Left ventricle myocardium inferior (tissue), 1 donor: ENCODE results near the gene GSTCD. TPM values are rescaled to one million over a fixed set of nuclear protein-coding genes. Genes with fewer than 3 reads are reported as not detected.
"Not testable (repeated sequence)": the region's sequence is repeated elsewhere in the genome, so short reads cannot be mapped to it uniquely, and the experiment has no call there.

Experiments
- DNase-seq: peaks from one replicate; pipeline ENCODE4 v3.0.0-alpha.2; 2020
- H3K27ac ChIP-seq: fragments of 200-600 bp; replicated peaks from 2 replicates; pipeline ENCODE4 v1.8.0; 2021
- H3K27me3 ChIP-seq: fragments of 200-600 bp; 2 replicates; pipeline ENCODE4 v1.8.0; 2021; ENCODE audit warnings: low read depth
- H3K36me3 ChIP-seq: fragments of 200-600 bp; 2 replicates; pipeline ENCODE4 v1.8.0; 2021
- H3K4me1 ChIP-seq: fragments of 200-600 bp; 2 replicates; pipeline ENCODE4 v1.8.0; 2021
- H3K4me3 ChIP-seq: fragments of 200-600 bp; 2 replicates; pipeline ENCODE4 v1.8.0; 2021; ENCODE audit warnings: mild to moderate bottlenecking, moderate library complexity
- H3K9me3 ChIP-seq: fragments of 200-600 bp; replicated peaks from 2 replicates; pipeline ENCODE4 v1.8.0; 2021
- intact Hi-C: fragments of 100-400 bp; cut with micrococcal nuclease; formaldehyde crosslinking; loops from one replicate; pipeline ENCODE4 v1.11.0; 2022
- total RNA-seq: library from RNA; stranded (reverse); fragmentation: NEBNext Ultra II Directional; extraction: Animal tissue kit (Norgen Biotek cat#: 25700); gene quantifications from one replicate; pipeline ENCODE4 v1.2.1, GENCODE V29; 2021
- TF ChIP-seq, protein P1 (sequence below): fragments of 200-600 bp; IDR thresholded peaks from 2 replicates; pipeline ENCODE4 v1.8.0; 2021; ENCODE audit warnings: antibody characterized with exemption, mild to moderate bottlenecking, borderline replicate concordance
- donor health status: DM: no; HTN: yes; CAD: no; lungs with severe emphysema.

Gene GSTCD
- total RNA-seq, 1 donor from 2014 or later = 5.9 TPM

- no peaks in the 10 kb centered on the region for H3K9me3 ChIP-seq
- no peak overlapping the region for H3K27ac ChIP-seq
- peaks cover 50% of the 10 kb centered on the region for H3K36me3 ChIP-seq
Observed at GRCh38 chr4:105683038-105683437, 25.5 kb upstream of the GSTCD start.

DNA sequence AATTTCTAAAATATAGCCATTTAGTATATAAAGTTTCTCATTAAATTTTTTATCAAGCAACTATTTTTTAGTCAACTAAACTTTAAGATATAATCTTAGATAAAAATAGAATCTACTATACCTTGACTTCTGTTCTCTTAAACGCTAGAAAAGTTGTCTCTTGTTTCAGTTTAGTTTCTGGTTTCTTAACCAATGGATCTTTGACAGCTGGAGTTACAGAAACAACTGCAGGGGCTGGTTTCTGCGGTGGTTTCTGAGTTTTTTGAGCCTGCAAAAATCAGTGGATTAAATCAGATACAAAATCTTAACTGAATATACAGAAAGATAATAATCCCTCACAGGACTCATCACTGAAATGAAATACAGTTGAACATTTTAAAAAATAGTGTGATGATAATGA lies 22.0 kb upstream of the GSTCD start:
- Histone ChIP-seq H3K4me1 (no peaks in the 10 kb centered on the region), H3K27me3 (no peaks in the 10 kb centered on the region), H3K4me3 (no peak overlapping the region), H3K27ac (no peak overlapping the region), H3K36me3 (peaks cover 73% of the 10 kb centered on the region), H3K9me3 (no peaks in the 10 kb centered on the region)
- intact Hi-C loops = no loop called here
- TF ChIP-seq, protein P1, sequence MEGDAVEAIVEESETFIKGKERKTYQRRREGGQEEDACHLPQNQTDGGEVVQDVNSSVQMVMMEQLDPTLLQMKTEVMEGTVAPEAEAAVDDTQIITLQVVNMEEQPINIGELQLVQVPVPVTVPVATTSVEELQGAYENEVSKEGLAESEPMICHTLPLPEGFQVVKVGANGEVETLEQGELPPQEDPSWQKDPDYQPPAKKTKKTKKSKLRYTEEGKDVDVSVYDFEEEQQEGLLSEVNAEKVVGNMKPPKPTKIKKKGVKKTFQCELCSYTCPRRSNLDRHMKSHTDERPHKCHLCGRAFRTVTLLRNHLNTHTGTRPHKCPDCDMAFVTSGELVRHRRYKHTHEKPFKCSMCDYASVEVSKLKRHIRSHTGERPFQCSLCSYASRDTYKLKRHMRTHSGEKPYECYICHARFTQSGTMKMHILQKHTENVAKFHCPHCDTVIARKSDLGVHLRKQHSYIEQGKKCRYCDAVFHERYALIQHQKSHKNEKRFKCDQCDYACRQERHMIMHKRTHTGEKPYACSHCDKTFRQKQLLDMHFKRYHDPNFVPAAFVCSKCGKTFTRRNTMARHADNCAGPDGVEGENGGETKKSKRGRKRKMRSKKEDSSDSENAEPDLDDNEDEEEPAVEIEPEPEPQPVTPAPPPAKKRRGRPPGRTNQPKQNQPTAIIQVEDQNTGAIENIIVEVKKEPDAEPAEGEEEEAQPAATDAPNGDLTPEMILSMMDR = no peak
- DNase-seq = no peak

More at GRCh38 chr4:105683038-105683437, 25.5 kb upstream of the GSTCD start:
- DNase-seq = no peak
- H3K4me1 ChIP-seq = no peaks in the 10 kb centered on the region
- H3K27me3 ChIP-seq = no peaks in the 10 kb centered on the region
- intact Hi-C loops = no loop called here
- no peak overlapping the region for H3K4me3 ChIP-seq
- TF ChIP-seq, protein P1 = no peak

- H3K4me3 ChIP-seq, intact Hi-C loops, H3K4me1 ChIP-seq, DNase-seq, H3K27me3 ChIP-seq, H3K27ac ChIP-seq, H3K9me3 ChIP-seq: not testable (repeated sequence)
- H3K36me3 ChIP-seq = peaks cover 85% of the 10 kb centered on the region
Observed at GRCh38 chr4:105694812-105695211, 13.8 kb upstream of the GSTCD start.

GRCh38 chr4:105695832-105696231 lies 12.8 kb upstream of the GSTCD start:
- intact Hi-C loops, H3K27ac ChIP-seq, H3K4me1 ChIP-seq, H3K4me3 ChIP-seq, H3K27me3 ChIP-seq, H3K9me3 ChIP-seq, DNase-seq: not testable (repeated sequence)
- peaks cover 87% of the 10 kb centered on the region for H3K36me3 ChIP-seq

DNA sequence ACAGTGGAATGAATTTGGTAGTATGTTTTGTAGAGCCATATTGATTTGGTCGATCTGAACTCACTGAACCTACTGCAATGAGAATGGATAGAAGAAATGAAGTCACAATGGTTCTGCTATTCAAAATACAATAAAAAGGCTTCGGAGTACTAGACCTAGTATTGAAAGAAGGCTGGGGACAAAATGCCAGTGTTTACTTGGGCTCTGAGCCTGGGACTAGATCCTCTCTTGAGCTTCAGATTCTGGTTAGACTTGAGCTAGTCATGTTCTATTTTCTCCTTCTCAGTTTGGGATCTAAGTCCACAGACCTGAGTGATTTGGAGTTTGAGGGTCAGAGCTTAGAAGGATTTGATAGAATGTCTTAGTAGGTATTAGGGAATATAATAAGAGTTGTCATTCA lies 10.0 kb upstream of the GSTCD start:
- Histone ChIP-seq H3K36me3 (peaks cover 62% of the 10 kb centered on the region), H3K4me1 (no peaks in the 10 kb centered on the region), H3K27ac (no peak overlapping the region), H3K4me3 (no peak overlapping the region), H3K9me3 (no peaks in the 10 kb centered on the region), H3K27me3 (no peaks in the 10 kb centered on the region)
- DNase-seq = no peak
- TF ChIP-seq, protein P1 = no peak
- intact Hi-C loops = no loop called here

DNA sequence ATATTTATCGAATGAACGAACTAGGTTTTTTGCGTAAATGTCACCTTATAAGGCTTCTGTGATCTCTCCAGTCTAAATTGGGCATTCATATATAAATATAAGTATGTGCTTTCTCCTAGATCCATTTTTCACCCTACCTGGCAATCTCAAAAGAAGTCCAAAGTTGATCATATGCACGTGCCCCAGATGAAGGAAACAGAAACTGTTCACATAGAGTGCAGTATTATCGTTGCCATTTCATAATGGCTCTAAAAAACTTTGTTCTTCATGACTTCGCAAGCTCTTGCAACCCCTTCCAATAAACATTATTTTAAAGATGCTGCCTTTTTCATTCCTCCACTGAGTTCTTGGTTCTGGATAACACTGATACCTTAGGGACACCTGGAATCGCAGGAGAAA lies 803 bp upstream of the GSTCD start:
- TF ChIP-seq, protein P1 = no peak
- no peaks in the 10 kb centered on the region for H3K36me3 ChIP-seq
- H3K4me3 ChIP-seq = peak overlapping the region; percentile 88
- peak overlapping the region; percentile 89 for H3K27ac ChIP-seq
- H3K4me1 ChIP-seq = peaks cover 42% of the 10 kb centered on the region
- no peaks in the 10 kb centered on the region for H3K9me3 ChIP-seq
- intact Hi-C loops = no loop called here
- no peaks in the 10 kb centered on the region for H3K27me3 ChIP-seq
- no peak for DNase-seq

- H3K4me1 ChIP-seq = peaks cover 42% of the 10 kb centered on the region
- no peaks in the 10 kb centered on the region for H3K9me3 ChIP-seq
- H3K4me3 ChIP-seq = peak overlapping the region; percentile 88
- H3K27ac ChIP-seq = peak overlapping the region; percentile 89
- DNase-seq = no peak
- H3K27me3 ChIP-seq = no peaks in the 10 kb centered on the region
- intact Hi-C loops = no loop called here
- TF ChIP-seq, protein P1 = no peak
- H3K36me3 ChIP-seq = no peaks in the 10 kb centered on the region
Observed at GRCh38 chr4:105709081-105709450, 482 bp downstream of the GSTCD start.
